ENCODE results near the gene LENEP.
A peak's percentile ranks its signal among the peaks of the same experiment; 100 is the strongest.

LENEP gene

DNA sequence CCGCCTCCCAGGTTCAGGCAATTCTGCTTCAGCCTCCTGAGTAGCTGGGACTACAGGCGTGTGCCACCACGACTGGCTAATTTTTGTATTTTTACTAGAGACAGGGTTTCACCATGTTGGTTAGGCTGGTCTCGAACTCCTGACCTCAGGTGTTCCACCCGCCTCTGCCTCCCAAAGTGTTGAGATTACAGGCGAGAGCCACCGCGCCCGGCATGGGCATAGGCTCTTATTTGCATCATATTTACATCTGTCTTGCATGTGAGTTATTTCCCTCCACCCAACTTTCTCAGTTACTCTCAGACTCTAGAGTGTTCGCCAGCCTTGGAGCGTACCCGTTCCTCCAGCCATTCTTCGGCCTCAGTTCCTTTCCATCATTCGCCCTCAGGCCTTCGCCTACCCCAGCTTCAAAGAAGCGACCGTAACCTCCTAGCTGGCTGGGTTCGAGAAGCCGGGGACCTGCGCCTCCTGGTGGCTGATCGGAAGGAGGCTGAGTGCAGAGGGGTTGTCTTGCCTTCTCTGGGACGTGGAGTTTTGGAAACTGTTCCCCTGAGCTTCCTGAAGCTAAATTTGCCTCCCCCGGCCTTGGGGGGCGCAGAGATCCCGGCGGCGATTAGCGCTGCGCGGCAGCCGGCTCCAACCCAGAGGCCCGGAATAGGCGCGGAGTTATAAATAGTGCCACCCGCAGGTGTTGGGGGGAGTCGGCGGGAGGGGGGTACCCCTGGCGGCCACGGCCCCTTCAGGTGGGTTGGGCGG lies 5.6 kb downstream of the LENEP start:
- peak; percentile 50 for DNase-seq (ENCODE audit: low read depth)

DNA sequence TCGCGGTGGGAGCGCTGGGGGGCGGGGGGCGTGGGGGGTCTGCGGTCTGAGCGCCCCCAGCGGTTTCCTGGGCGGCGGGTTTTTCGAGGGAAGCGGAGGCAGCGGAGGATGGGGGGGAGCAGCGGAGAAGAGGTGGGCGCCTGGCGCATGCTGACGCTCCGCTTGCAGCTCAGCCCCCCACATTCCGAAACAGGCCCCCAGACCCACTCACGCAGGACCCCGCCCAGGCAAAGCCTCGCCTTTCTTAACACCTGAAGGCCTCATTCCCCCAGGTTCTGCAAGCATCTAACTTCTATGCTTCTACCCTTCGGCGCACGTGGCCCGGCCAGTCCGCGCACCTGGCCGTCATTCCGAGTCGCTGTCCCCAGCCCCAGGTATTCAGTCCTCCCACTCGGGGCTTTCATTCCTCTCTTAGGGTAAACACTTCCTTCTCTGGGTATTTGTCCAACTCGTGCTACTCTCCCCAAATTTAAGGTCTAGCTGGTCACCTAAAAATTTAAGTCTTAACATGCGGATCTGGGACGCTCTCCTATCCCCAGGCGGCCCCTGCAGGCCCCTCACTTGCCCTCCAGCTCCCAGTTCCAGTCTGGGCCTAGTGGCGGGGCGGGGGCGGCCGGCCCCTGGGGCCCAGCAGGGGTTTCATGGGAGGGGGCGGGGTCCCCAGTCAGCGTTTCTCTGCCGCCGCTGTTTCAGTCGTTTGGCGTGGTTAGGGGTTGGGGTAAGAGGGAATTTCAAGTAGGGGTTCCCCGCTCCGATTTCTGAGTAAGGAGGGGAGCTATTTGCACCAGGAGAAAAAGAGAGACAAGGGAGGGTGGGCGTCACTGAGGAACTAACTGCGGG lies 6.4 kb downstream of the LENEP start:
- DNase-seq (ENCODE audit: low read depth), result no peak

DNA sequence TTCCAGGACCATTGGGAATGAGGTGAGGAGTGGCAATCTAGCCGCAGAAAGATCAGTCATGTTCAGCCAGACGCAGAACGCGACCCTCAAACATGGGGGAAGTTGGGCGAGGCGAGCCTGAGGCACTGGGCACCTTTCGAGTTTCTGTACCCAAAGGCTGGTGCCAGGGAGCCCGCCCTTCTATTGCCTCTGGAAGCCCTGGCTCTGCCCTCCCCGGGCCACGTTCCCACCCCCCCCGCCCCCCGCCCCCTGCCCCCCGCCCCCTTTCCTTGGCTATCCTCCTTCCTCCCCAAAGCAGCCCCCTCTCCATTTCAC lies 7.0 kb downstream of the LENEP start:
- DNase-seq (ENCODE audit: low read depth), result no peak

DNA sequence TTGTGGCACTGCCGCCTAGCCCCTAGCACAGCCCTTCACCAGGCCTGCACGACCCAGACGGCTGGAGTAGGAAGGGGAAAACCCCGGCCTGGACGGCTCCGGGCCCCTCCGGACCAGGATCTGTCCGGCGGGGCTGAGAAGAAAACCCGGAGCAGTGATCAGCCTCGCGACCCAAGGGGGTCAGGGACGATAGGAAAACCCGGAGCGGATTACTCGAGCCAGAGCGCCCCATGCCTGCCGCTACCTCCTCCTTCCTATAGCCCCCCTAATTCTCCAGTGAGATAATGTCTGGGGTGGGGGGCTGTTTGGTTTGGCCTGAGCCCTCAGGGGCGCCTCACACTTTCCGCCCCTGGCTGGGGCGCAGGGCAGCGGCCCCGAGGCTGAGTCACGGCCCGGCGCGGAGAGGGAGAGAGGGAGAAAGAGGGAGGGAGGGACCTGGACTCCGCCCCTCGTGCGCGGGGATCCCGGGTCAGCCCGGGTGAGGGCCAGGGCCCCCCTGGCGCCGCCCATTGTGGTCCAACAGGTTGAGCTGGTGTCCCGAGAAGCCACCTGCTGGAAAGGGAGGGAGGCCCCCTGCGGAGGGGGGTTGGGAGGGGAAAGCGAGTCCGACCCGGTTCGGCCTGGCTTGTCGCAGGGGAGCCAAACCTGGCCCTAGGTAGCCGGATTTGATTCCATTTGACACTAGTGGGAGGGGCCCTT lies 7.5 kb downstream of the LENEP start:
- peak; percentile 67 for DNase-seq (ENCODE audit: low read depth)

DNA sequence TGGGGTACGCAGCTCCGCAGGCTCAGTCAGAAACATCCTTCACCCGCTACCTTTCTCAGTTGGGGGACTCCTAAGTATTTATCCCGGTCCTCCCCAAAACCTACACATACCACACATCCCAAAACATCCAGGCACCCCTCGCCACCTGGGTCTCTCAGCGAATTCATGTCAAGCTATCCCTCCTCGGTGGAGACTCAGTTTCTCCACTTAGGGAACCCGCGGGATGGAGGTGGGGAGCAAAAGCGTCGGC lies 8.0 kb downstream of the LENEP start:
- no peak for DNase-seq (ENCODE audit: low read depth)

DNA sequence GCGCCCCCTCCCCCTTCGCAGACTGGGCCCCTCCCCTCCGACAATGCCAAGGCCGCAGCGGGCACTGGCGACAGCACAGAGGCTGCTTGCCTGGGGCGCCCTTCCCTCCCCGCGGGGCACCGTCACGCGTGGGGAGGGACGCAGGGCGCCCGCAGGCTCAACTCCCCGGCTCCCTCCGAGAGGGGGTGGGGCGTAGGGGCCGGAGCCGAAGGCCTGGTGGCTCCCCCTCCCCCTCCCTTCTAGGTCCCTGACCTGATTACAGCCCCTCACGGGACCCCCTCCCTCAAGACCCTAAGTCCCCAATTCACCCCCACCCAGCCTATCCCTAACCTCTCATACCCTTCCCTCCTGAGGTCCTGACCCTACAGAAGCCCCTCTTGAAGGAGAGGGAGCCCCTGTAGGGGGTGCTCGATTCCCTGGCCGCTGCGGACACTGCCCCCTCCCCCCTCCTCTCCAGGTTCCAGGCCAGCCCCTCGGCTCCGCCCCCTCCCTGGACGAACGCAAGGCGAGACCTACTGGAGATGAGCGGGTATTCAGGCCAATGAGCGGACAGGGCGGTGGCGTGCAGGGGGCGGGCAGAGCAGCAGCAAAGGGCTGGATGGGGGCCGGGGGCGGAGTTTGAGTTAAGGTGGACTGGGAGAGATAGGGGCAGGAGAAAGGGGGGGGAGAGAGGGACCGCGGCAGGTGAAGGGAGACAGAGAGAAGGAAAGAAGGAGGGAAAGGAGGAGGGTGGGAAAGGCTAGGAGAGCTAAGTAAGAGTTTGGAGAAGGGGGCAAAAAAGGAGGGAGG lies 8.5 kb downstream of the LENEP start:
- DNase-seq (ENCODE audit: low read depth), result peak; percentile 96

DNA sequence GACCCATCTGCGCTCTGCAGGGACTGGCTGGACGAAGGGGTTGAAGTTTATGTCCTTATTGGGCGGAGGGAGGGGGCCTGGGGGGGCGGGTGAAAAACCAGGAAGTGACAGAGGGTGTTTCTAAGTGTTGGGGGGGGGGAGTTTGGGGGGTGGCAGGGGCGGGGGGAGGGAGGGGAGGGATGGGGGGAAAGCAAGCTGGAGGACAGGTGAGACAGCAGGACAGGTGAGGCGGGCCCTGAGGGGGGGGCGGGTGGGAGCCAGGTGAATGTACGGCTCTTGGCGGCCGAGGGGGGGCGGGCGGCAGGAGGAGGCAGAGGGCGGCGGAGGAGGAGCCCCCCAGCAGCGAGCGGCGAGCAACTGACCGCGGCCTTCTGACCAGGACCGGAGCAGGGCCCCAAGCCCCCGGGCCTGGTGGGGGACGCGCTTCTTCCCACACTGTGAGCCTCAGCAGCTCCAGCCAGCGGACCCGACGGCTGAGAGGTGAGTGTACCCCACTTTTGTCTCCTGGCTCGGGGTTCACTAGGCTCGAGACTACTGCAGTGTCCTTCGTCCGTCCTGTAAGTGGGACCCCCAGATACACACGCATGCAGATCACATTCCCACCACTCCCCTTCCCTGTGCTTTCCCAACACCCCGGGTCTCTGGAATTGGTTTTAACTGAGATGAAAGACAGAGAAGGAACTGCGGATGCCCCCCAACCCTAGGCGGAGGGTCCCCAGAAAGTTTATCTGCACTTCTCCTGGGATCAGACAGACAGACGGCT lies 9.3 kb downstream of the LENEP start, which contains the start of gene ZBTB7B:
ZBTB7B (plus strand) TSS at position 339 of the 763 bp plus-strand sequence. CDS start 11,859 bp downstream, outside the sequence.
- no peak for DNase-seq (ENCODE audit: low read depth)

DNA sequence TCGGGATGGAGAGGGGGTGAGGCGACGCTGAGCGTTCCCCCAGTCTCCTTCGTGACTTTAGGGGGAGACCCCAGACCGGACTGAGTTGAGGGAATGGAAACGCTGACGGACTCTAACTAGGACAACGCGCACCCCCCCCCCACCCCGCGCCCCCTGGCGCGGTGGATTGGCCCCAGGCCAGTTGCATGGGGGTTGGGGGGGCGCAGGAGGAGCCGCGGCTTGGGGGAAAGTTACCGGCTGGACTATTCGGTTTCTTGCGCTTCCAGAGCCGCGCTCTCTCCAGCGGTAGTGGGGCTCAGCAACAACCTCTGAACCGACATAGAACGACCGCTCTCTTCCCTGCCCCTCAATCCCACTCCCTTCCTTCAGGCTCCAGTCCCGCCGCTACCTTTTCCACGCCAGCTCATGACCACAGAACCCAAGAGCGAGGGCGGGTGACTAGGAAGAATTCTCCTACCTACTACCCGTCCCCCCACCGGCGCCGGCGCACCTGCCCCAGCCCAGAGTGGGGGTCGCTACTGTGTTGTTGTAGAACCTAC lies 9.9 kb downstream of the LENEP start:
- no peak for DNase-seq (ENCODE audit: low read depth)

DNA sequence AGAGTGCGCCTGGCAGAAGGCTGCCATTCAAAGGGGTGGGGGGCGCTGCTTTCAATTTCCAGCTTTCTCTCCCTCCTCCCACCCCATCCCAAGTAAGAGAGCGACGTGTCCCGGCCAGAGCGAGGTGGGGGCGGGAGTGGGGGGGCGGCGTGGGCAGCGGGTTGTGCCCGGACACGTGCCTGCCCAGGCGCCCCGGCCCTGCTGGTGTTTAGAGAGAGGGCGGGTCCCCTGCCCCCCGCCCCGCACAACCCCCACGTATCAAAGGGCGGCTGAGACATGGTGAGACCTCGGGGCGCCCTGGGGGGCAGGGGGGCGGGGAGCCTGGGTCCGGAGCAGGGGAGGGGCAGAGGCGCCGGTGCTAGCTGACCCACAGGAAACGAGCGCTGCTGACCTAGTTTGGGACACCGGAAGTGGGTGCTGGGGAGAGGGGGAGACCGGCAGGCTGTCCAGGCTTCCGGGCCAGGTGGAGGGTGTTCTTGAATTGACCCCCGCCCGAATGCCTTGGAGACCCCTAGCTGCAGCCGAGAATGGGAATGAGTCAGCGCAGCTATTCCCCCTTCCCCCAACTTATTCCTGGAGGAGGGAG lies 10.5 kb downstream of the LENEP start:
- DNase-seq (ENCODE audit: low read depth), result no peak

DNA sequence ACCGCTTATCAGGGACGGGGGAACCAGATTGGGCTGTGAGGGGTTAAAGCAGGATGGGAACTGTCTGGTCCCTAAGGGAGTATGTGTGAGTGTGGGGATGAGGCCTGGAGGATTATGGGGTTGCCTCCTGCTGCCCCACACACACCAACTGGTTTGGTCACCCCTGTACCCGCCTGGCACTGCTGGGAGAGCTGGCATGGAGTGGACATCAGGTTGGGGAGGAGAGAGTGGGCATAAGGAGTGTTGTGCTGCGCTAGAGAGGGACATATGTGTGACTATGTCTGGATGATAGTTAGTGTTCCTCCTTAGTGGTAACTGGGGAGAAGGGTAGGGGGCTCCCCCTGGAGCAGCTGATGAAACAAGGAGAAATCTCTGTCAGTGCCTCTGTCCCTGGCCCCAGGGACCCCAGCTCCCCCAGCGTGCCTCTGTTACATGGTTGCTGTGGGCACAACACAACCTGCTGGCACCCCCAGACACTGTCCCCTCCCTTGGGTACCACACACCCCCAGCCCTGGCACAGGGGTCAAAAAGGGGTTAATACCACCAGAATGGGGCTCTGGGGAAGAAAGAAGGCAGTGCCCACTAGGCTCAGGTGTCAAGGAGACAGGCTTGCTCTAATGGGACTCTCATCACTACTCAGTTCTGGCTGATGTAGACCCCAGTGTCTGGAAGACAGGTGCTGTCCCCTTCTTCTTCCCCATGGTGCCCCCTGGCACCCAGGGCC lies 11.1 kb downstream of the LENEP start:
- no peak for DNase-seq (ENCODE audit: low read depth)

DNA sequence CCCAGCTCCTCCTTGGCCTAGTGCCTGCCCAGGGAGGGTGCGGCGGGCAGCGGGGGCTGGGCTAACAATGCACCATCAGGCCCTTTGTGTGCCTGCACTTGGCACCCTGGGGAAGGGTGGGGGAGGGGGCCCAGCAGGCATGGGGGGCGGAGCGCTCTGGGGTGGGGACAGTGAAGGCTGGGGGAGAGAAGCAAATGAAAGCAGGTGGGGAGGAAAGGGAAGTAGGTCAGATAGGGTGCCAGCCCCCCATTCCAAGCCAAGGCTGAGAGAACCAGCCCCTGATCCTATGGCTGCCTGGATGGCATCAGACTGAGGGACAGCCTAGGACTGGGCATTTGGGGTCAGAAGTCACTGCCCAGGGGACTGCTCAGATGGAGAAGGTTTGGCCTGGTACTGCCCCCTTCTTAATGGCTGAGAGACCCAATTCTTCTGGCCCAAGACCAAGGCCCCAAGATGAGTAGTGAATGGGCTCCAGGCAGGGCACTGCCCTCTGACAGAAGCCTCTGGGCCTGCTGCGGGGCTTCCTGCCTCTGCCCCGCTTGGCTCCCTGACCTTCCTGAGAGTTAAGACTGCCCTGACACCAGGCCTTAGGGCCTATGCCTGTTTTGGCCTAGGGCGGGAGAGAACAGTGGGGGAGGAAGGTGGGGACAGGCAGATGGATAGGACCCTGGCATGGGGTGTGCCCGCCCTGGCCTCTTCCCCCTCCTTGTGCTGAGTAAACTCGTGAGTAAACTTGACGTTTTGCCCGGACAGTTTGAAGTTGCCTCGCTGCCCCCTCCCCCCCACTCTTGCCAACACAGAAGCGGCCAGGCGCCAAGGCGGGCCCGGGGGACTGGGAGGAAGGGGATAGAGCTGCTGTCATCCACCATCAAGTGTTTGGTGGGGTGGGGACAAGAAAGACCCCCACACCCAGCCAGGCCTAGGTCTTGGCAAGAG lies 12.0 kb downstream of the LENEP start:
- no peak for DNase-seq (ENCODE audit: low read depth)

DNA sequence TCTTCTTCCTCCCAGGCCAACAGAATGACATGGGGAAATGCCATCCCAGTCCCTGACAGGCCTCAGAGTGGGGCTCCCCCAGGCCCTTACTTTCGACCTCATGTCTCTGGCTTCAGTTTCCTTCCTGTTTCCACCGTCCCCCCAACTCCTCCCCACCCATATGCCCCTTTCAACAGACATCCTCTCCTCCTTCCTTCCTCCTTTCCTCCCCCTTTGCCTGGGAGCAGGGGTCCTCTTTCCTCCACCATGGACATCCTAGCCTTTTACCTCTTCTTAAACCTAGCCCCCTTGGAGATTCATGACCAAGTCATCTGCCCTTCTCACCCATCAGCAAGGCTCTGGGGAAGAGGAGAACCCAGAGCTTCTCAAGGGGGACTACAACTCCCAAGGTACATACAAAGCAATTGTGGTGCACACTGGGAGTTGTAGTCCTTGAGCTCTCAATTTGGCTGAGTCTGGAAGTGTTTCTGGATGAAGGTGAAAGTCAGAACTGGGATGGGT lies 13.3 kb downstream of the LENEP start:
- no peak for DNase-seq (ENCODE audit: low read depth)

DNA sequence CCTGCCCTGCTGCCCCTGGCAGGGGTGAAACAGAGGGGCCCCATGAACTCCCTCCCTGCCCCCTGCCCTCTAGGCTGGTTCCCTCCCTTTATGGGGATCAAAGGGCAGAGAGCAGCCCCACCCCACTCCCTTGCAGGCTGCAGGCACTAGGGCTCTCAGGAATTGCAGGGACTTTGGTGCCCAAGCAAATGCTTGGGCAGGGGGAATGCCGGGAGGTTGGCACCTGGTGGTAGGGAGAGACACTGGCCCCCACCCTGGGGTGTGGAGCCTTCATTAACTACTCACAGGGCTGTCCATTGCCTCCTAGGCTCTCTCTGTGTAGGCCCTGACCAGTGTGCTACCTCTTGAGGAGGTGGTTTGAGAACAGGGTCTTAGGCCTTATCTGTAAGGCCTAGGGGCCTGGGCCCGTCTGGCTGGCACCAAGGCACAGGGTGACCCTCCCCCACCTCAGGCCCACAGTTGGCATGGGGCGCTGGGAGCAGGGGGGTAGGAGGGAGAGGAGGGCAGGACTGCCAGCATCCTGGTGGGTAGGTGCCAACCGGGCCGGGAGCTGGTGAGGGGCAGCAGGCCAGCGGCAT lies 14.0 kb downstream of the LENEP start:
- no peak for DNase-seq (ENCODE audit: low read depth)

DNA sequence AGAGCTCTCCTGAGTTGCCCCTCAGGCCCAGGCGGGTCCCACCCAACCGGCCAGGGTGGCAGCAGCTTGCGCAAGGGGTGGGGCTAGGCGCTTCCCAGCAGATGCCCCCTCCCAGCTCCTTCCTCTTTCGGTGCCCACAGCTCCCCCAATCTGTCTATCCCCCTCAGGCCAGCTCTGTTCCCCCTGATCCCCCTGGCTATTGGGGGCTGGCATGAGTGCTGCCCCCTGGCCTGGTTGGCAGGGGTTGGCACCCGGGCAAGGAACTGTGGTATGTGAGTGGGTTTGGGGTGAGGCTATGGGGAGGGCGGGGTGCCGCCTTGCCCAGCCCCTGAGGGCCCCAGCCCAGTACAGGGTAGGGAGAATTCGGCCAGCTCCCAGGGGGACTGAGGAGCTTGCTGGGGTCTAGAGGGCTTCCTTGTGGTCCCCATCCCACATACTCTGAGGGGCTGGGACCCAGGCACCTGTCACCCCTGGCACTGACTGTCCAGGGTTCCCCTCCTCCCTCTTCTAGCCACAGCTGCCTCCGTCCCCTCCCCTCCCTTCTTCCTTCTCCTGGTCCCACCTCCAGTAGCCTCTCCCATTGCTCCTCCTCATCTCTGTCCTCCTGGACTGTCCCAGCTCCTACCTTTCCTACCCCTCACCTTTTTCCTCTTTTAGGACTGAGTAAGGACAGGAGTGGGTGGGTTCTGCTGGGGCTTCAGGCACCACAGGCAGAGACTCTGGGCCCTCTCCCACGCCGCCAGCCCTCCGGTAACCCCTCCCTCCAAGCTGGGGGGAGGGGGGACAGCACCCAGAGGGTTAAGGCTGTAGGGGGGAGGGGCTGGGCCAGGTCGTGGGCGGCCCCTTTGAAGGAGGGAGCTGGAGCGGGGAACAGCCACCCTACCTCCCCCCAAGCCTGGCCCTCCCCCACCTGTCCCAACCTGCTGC lies 14.9 kb downstream of the LENEP start:
- no peak for DNase-seq (ENCODE audit: low read depth)

DNA sequence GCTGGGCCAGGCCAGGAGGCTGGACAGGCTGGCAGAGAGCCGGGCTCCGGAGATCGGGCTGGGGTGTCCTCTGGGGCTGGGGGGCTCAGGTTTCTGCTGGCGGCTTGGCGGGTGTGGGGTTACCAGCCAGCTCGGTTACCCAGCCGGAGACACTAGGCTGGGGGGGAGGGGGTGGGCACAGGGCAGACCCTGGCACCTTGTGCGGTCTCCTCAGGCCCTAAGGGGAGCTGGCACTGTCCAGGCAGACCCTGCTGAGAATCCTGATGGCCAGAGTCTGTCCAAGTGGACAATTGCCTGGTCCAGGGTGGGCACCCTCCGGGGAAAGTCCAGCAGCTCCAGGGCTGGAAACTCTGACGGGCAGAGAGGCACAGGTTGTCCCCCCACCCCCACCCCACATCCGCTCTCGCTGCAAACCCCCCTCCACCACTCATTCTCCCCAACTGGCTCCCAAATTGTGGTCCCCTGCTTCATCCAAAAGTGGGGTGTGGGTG lies 15.9 kb downstream of the LENEP start:
- DNase-seq (ENCODE audit: low read depth), result no peak

DNA sequence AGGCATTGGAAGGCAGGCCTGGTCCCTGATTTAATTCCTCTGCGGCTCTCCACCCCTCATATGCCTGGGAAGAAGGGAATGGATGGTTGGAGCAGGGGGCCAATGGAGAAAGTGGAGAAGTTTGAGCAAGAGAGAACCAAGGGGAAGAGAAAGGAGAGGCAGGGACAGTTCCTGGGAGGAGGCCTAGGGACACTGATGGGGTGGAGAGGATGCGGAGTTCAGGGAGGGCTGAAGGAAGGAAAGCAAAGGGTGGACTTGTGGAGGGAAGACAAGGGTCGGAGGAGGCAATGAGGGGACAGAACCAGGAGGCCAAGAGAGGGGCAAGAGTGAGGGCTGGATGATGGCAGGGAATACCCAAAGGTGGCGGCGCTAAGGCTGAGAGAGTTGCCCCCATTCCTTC lies 16.4 kb downstream of the LENEP start:
- DNase-seq (ENCODE audit: low read depth), result no peak

DNA sequence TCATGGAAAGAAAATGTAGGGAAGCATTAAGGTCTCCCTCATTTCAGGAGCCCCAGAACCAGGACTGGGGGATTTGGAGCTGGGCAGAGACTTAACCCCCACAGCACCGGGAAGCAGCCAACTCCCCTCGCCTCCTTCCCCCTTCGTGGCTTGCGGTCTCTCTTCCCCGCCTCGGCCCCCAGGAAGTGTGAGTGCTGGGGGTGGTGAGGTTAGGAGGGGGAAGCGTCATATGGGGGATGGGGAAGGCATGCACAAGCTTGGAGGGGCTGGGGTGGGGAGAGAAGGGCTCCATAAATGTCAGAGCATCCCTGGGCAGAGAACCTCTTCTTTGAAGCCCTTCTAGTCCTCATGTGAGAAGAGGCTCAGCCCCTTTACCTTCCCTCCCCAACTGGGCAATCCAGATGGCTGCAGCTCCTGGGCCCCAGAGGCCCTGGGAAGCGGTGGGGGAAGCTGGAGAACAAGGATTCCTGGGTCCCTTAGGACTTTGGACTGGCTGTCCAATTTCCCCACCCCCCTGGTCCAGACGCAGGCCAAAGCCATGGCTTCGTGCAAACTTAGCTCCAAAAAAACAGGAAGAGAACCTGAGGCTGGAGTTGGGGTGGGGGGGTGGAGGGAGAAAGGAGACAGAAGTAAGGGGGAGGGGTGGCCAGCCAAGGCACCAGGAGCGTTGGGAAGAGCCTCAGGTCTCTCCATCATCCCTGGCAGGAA lies 17.0 kb downstream of the LENEP start:
- DNase-seq (ENCODE audit: low read depth), result no peak
